Activated gamma-delta T cell (primary cell): ENCODE results near the gene ZNF423.

ENCODE experiments used
- DNase-seq: peaks from one replicate; lab custom pipeline; 2025; lab: John Stamatoyannopoulos, UW

ZNF423 gene

GRCh38 chr16:49494474-49494873 is 361.4 kb downstream of the ZNF423 start:
- DNase-seq: no peak

GRCh38 chr16:49493836-49494235 is 362.1 kb downstream of the ZNF423 start:
- no peak for DNase-seq

GRCh38 chr16:49492896-49493626 is 362.9 kb downstream of the ZNF423 start:
- DNase-seq: no peak

- no peak for DNase-seq
Measured at GRCh38 chr16:49491771-49492761, 363.8 kb downstream of the ZNF423 start.

GRCh38 chr16:49491106-49491670 is 364.7 kb downstream of the ZNF423 start:
- no peak for DNase-seq

- no peak for DNase-seq
Measured at GRCh38 chr16:49490321-49490705, 365.6 kb downstream of the ZNF423 start.

- no peak for DNase-seq
Measured at GRCh38 chr16:49489686-49490320, 366.1 kb downstream of the ZNF423 start.

GRCh38 chr16:49488740-49489525 is 367.0 kb downstream of the ZNF423 start:
- no peak for DNase-seq

GRCh38 chr16:49488336-49488735 is 367.6 kb downstream of the ZNF423 start:
- DNase-seq: no peak

- no peak for DNase-seq
Measured at GRCh38 chr16:49487746-49488145, 368.2 kb downstream of the ZNF423 start.

GRCh38 chr16:49486400-49486799 is 369.5 kb downstream of the ZNF423 start:
- no peak for DNase-seq

- DNase-seq: no peak
Measured at GRCh38 chr16:49485663-49486062, 370.2 kb downstream of the ZNF423 start.

- DNase-seq: no peak
Measured at GRCh38 chr16:49484936-49485335, 371.0 kb downstream of the ZNF423 start.

- DNase-seq: no peak
Measured at GRCh38 chr16:49484451-49484849, 371.5 kb downstream of the ZNF423 start.

- no peak for DNase-seq
Measured at GRCh38 chr16:49483651-49484450, 372.1 kb downstream of the ZNF423 start.

GRCh38 chr16:49483251-49483650 is 372.7 kb downstream of the ZNF423 start:
- DNase-seq: no peak

GRCh38 chr16:49482690-49483089 is 373.2 kb downstream of the ZNF423 start:
- no peak for DNase-seq

- DNase-seq: no peak
Measured at GRCh38 chr16:49478616-49479015, 377.3 kb downstream of the ZNF423 start.

- DNase-seq: no peak
Measured at GRCh38 chr16:49478107-49478506, 377.8 kb downstream of the ZNF423 start.

GRCh38 chr16:49477250-49477895 is 378.5 kb downstream of the ZNF423 start:
- no peak for DNase-seq
